HG02763 (cell line): ENCODE measurements around the gene PEX19.
"Not testable (repeated sequence)": the region's sequence is repeated elsewhere in the genome, so short reads cannot be mapped to it uniquely, and the experiment has no call there.

Source experiments
- ATAC-seq: cut with Tn5 transposase; IDR thresholded peaks from one replicate; pipeline ENCODE4 v1.9.1; 2021; ENCODE audit warnings: mild to moderate bottlenecking, moderate library complexity; ENCODE audit not compliant: unreplicated experiment

Gene PEX19

GRCh38 chr1:160284782-160285344 is at the start of gene PEX19:
Gene PEX19, minus strand, starts transcription at chr1:160285133. Its CDS starts 9 bp downstream, at chr1:160285124.
- ATAC-seq = peak; percentile 97

- no peak for ATAC-seq
Measured at GRCh38 chr1:160332516-160332915, 47.6 kb upstream of the PEX19 start.

- ATAC-seq = no peak
Measured at GRCh38 chr1:160330119-160330518, 45.2 kb upstream of the PEX19 start.

- no peak for ATAC-seq
Measured at GRCh38 chr1:160328184-160328583, 43.3 kb upstream of the PEX19 start.

GRCh38 chr1:160326418-160326817 is 41.5 kb upstream of the PEX19 start:
- no peak for ATAC-seq

GRCh38 chr1:160325252-160325651 is 40.3 kb upstream of the PEX19 start:
- ATAC-seq = no peak

- ATAC-seq = no peak
Measured at GRCh38 chr1:160322831-160323230, 37.9 kb upstream of the PEX19 start.

- ATAC-seq = no peak
Measured at GRCh38 chr1:160315359-160315758, 30.4 kb upstream of the PEX19 start.

GRCh38 chr1:160309571-160309970 is 24.6 kb upstream of the PEX19 start:
- ATAC-seq = no peak

GRCh38 chr1:160309185-160309557 is 24.2 kb upstream of the PEX19 start:
- no peak for ATAC-seq

- no peak for ATAC-seq
Measured at GRCh38 chr1:160308451-160309184, 23.7 kb upstream of the PEX19 start.

GRCh38 chr1:160307118-160307791 is 22.3 kb upstream of the PEX19 start:
- ATAC-seq = no peak

- ATAC-seq = no peak
Measured at GRCh38 chr1:160300173-160300572, 15.2 kb upstream of the PEX19 start.

- no peak for ATAC-seq
Measured at GRCh38 chr1:160296036-160296435, 11.1 kb upstream of the PEX19 start.

GRCh38 chr1:160293020-160293968 is 8.4 kb upstream of the PEX19 start:
- ATAC-seq = no peak

- ATAC-seq = no peak
Measured at GRCh38 chr1:160291248-160292220, 6.6 kb upstream of the PEX19 start.

GRCh38 chr1:160287769-160288168 is 2.8 kb upstream of the PEX19 start:
- not testable (repeated sequence) for ATAC-seq

- no peak for ATAC-seq
Measured at GRCh38 chr1:160285506-160285905, 573 bp upstream of the PEX19 start.

GRCh38 chr1:160284220-160284781 is 632 bp downstream of the PEX19 start:
- peak; percentile 7 for ATAC-seq

GRCh38 chr1:160282807-160283206 is 2.1 kb downstream of the PEX19 start:
- ATAC-seq = no peak
